ENCODE data around the gene TRAF2. TPM values are rescaled to one million over a fixed set of nuclear protein-coding genes. Genes with fewer than 3 reads are reported as not detected.

Gene TRAF2
- total RNA-seq, 1 experiment from 2014 or later: 12.1 TPM

- DNase-seq (ENCODE audit: extremely low read depth, low read depth): no peak
Measured at GRCh38 chr9:136931611-136932130, 45.4 kb downstream of the TRAF2 start.

GRCh38 chr9:136934277-136934676, 48.0 kb downstream of the TRAF2 start:
- DNase-seq (ENCODE audit: extremely low read depth, low read depth): no peak

GRCh38 chr9:136935651-136936050, 49.3 kb downstream of the TRAF2 start:
- no peak for DNase-seq (ENCODE audit: extremely low read depth, low read depth)

GRCh38 chr9:136936645-136937170, 50.4 kb downstream of the TRAF2 start:
- DNase-seq (ENCODE audit: extremely low read depth, low read depth): no peak

- no peak for DNase-seq (ENCODE audit: extremely low read depth, low read depth)
Measured at GRCh38 chr9:136937186-136938001, 51.1 kb downstream of the TRAF2 start.

GRCh38 chr9:136939431-136939995, 53.2 kb downstream of the TRAF2 start:
- no peak for DNase-seq (ENCODE audit: extremely low read depth, low read depth)

GRCh38 chr9:136939996-136940525, 53.7 kb downstream of the TRAF2 start:
- DNase-seq (ENCODE audit: extremely low read depth, low read depth): no peak

- DNase-seq (ENCODE audit: extremely low read depth, low read depth): no peak
Measured at GRCh38 chr9:136940526-136941230, 54.4 kb downstream of the TRAF2 start.

GRCh38 chr9:136941231-136942111, 55.2 kb downstream of the TRAF2 start:
- DNase-seq (ENCODE audit: extremely low read depth, low read depth): no peak

GRCh38 chr9:136942112-136942880, 56.0 kb downstream of the TRAF2 start:
- no peak for DNase-seq (ENCODE audit: extremely low read depth, low read depth)

- no peak for DNase-seq (ENCODE audit: extremely low read depth, low read depth)
Measured at GRCh38 chr9:136942881-136943230, 56.5 kb downstream of the TRAF2 start.

- DNase-seq (ENCODE audit: extremely low read depth, low read depth): no peak
Measured at GRCh38 chr9:136943291-136944211, 57.2 kb downstream of the TRAF2 start.

GRCh38 chr9:136944212-136944518, 57.8 kb downstream of the TRAF2 start:
- peak; percentile 27 for DNase-seq (ENCODE audit: extremely low read depth, low read depth)

GRCh38 chr9:136944519-136945332, 58.4 kb downstream of the TRAF2 start, which contains the start of the genes C8G and FBXW5:
C8G (plus strand) TSS chr9:136945243; CDS start chr9:136945321, 78 bp downstream.
FBXW5 (minus strand) TSS chr9:136944738; CDS start chr9:136944083, 655 bp downstream.
- peak; percentile 94 for DNase-seq (ENCODE audit: extremely low read depth, low read depth)

GRCh38 chr9:136945333-136946227, 59.3 kb downstream of the TRAF2 start:
- DNase-seq (ENCODE audit: extremely low read depth, low read depth): no peak
